NCI-H1417 (cell line): Measurements from ENCODE around the gene OSER1.
"Not testable (repeated sequence)": the region's sequence is repeated elsewhere in the genome, so short reads cannot be mapped to it uniquely, and the experiment has no call there.

Experiments used
- DNase-seq, 3 experiments: peaks; one replicate each; lab custom pipeline; 2025; lab: John Stamatoyannopoulos, UW

OSER1 gene

DNA sequence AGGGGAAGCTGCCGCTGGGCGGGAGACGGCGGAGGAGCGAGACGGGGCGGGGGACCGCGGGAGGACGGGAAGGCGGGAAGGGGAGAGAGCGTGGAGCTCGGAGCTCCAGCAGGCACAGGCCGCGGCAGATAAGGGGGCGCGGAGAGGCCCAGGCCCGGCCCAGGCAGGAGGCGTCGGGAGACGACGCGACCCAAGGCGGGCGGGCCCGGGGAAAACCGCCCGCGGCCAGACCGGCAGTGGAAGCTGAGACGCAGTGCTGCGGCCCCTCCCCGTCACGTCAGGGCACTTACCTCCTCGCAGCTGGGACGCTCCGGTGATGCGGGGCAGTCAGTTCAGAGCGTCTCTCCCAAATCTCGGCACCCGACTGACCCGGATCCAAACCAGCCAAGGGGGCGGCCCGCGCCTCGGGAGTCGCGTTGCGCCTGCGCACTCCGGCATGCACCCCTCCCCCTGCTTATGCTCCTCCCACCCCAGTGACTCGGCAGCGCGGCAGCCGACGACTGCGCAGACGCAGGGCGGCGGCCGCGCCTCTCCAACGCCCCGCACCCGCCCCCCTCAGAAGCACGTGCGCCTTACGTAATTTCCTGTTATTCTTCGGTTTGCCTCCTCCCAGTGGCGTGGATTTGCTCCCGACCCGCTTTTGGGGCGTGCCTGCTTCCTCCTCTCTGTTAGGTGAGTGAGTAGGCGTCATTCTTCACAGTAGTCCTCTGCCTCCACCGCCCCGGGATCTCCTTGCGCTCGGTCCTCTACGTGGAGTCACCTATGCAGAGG, at the start of gene OSER1:
Gene OSER1, minus strand, starts transcription at position 366 of the 771 bp plus-strand sequence. CDS start 3,814 bp downstream, outside the sequence.
- peak; percentile 96 to 99 (median 97) for DNase-seq

DNA sequence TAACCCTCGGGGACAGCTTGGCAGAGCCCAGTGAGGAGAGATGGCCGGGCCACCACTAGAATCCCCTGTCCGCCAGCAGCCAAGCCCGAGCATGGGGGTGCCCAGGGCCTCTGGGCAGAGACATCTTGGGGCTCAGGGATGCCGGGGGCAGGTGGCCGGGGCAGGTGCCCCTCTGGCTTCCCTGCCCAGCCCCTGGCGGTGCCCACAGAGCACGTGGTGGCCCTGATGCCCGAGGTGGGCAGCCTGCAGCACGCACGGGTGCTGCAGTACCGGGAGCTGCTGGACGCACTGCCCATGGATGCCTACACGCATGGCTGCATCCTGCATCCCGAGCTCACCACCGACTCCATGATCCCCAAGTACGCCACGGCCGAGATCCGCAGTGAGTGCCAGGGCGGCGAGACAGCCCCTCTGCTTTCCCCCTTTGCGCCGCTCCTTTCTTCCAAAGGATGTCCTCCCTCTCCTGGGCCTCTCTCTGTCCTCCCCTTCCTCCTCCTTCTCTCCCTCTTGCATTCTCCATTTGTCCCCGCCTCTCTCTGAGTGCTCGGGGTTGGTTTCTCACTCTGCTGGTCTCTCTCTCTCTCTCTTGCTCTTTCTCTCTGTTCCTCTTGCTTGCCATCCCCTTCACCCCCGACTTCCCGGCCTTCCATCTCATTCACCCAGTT, 47.8 kb upstream of the OSER1 start:
- no peak for DNase-seq

DNA sequence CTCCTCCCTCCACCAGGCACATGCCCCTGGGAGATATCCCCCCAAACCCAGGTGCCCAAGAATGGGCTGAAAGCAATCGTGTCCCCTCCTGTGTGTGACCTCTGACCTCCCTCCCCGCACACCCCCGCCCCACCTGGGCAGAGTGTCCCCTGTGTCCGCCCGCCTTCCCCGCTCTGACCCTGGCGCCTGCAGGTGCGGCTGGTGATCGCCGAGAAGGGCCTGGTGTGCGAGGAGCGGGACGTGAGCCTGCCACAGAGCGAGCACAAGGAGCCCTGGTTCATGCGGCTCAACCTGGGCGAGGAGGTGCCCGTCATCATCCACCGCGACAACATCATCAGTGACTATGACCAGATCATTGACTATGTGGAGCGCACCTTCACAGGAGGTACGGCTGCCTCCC, 46.4 kb upstream of the OSER1 start:
- DNase-seq: no peak

DNA sequence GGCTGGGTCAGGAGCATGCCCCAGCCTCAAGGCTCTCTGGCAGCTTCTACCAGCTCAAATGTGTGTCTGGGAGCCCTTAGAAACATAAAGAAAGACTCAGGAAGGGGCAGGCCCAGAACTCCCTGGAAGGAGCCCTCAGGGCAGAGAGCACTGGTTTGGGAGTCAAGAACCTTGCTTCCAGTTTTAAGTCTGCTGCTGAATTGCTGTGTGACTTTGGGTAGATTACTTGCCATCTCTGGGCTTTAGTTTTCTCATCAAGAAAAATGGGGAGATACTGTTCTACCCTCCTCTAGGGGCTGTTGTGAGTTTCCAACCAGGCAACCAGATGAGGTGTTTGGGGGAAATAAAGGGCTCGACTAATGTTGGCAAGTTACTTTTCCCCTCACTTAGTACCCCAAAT, 45.4 kb upstream of the OSER1 start:
- DNase-seq: no peak

DNA sequence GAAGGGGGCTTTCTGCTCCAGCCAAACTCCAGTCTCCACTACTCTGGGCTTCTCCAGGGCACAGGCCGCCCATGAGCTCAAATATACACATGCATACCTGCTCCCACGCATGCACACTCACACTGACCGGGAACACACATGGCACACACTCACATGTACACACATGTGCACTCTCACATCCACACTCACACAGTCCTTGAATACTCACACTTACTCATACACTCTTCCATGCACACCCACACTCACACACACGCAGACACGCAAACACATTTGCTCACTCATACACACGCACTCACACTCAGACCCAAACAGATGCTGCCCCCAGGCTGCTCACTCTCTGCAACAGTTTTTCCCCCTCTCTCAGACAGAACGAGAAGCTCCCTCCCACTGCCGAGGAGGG, 43.5 kb upstream of the OSER1 start:
- no peak for DNase-seq

DNA sequence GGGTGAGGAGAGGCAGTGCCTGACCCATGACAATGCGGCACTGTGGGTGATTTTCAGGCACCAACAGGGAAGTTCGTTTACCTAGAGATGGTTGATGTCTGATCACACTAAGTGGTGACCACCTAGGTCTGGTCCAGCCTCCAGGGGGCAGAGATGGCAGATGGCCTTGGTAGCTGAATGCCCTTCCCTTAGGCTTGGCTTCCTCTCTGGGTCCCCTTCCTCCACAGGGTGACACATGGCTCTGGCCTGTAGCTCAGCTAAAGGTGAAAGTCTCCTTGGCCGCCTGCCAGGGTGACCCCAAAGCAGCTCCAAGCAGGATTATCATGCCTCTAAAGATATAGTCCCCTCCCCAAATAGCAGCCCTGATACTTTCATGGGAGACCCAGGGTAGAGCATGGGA, 43.0 kb upstream of the OSER1 start:
- DNase-seq: peak in 1 of 3 experiments; percentile 9

DNA sequence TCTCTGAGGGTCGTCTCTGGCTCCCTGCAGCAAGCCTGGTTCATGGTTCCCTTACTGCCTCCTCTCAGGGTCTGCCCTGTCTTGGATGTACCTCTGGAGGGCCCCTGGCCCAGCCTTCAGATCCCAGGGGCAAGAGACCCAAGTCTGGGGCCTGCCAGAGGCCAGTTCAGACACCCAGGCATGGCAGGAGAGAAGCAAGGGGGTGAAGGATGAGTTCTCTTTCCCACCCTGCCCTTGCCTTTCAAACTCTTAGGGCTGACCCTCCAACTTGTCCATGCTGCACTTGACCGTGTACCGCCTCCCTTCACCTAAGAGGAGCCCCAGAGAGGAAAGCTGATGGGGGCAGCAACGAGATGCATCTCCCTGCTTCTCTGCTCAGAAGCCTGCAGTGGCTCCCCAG, 40.7 kb upstream of the OSER1 start:
- DNase-seq: no peak

DNA sequence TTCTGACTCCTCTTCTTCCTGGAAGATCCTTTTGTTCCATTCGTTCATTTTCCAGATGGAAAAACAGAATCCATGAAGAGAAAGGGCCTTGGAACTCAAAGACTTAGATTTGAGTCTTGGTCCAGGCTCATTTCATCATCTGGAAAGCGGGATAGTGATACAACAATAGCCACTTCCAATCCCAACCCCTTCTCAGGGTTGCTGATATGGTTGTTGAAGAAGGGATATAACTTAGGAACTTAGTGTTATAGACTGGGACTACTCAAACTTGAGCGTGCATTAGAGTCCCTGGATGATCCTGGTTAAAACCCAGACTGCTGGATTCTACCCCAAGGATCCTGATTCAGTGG, 37.8 kb upstream of the OSER1 start:
- no peak for DNase-seq

DNA sequence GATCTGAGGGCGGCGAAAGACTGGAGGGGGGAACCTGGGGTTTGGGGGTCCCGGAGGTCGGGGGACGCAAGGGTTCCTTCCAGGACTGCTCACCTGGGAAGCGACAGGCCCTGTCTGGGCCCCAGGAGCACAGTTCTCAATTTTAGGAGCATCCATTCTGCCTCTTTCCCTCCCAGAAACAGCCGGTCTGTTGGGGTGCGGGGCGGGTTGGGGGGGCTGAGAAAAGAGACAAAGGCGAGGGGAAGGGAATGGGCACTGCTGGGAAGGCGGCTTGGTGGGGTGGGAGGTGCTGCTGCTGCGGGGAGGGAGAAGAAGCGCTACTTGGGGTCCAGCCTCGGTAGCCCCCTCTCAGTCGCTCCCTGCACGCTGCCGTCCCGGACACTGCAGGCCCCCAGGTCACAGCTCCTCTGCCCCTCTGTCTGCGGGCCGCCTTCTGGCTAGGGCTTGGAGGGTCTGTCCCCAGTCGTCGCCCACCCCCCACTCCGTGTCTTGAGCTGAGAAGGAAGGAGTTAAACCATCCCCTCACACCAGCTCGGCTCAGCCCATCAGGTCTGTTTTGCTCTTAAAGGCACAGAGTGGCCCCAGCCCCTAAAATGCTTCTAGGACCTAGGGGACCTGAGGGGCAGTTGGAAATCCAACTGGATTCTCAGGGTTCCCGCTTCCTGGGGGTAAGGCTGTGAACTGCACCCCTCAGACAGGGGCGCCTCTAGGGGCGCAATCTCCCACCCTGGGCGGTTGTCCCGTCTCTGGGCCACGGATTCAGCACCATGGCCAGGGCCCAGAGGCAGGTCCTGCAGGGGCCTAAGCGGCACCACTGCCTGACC, 37.2 kb upstream of the OSER1 start:
- DNase-seq: no peak

DNA sequence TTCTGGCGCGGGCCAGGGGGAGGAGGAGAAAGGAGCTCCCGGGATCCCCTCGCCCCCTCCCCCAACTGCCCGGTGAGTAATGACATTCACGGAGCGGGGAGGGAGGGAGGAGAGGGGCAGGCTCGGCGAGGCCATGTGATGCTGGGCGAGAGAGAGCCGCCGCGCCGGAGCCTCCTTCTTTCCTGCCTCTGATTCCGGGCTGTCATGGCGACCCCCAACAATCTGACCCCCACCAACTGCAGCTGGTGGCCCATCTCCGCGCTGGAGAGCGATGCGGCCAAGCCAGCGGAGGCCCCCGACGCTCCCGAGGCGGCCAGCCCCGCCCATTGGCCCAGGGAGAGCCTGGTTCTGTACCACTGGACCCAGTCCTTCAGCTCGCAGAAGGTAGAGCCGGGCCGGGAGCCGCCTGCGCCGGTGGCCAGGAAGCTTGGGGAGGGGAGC, 36.6 kb upstream of the OSER1 start, which contains the start of gene GDAP1L1:
Gene GDAP1L1, plus strand, starts transcription at position 178 of the 441 bp plus-strand sequence. Its CDS starts 27 bp downstream, at position 205.
- peak in 2 of 3 experiments; percentile 53 to 70 for DNase-seq

DNA sequence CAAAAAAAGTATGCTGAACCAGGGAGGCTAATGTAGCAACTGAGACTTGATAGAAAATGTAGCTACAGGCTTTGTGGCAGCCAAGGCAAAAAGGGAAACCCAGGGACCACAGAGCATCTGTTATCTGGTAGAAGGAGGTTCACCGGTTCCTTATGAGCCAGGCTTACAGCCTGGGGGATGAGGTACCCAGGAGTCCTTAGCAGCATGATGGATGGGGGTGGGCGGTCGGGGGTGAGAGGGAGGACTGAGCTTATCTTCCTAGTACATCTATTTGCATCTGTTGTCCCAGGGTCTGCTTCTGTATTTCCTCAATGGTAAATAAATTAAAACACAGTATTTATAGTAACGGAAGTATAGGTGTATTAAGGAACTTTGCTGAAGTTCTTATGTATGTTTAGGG, 35.4 kb upstream of the OSER1 start:
- no peak for DNase-seq

DNA sequence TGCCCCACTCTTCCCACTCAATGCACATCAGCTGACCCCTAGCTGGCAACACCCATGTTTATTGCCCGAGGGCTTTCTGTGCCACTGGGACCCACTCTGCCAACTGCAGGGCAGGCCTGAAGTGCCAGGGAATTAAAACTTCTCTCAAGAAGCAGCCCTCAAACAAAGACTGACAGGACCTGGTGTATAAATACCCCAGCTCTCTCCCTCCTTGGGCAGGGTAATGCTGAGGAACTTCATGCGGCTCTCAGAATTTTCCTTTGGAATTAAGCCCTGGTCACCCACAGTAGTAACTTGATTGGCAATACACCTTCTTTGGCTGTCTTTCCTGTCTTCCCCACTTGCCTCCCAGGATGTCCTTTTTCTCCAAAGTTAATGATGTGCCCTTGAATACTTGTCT, 31.2 kb upstream of the OSER1 start:
- DNase-seq: no peak

DNA sequence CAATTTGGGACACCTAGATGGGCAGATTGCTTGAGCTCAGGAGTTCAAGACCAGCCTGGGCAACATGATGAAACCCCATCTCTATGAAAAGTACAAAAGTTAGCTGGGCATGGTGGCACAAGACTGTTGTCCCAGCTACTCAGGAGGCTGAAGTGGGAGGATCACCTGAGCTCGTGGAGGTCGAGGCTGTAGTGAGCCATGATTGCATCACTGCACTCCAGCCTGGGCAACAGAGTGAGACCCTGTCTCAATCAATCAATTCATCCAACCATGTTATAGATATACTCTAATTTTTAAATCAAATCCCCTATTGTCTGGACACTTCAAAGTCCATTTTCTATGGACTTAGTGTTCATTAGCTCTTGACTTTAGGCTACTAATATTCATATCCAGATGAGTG, 26.3 kb upstream of the OSER1 start:
- not testable (repeated sequence) for DNase-seq

DNA sequence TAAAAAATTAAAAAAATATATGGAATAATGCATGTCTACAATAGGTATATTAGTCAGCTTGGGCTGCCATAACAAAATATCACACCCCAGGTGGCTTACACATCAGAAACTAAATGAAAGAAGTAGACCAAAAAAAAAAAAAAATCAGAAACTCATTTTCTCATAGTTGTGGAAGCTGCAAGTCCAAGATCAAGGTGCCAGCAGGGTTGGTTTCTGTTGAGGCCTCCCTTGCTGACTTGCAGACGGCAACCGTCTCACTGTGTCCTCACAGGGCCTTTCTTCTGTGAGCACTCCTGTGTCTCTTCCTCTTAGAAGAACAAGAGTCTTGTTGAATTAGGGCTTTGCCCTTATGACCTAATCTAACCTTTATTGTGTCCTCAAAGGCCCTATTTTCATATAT, 25.1 kb upstream of the OSER1 start:
- no peak for DNase-seq

DNA sequence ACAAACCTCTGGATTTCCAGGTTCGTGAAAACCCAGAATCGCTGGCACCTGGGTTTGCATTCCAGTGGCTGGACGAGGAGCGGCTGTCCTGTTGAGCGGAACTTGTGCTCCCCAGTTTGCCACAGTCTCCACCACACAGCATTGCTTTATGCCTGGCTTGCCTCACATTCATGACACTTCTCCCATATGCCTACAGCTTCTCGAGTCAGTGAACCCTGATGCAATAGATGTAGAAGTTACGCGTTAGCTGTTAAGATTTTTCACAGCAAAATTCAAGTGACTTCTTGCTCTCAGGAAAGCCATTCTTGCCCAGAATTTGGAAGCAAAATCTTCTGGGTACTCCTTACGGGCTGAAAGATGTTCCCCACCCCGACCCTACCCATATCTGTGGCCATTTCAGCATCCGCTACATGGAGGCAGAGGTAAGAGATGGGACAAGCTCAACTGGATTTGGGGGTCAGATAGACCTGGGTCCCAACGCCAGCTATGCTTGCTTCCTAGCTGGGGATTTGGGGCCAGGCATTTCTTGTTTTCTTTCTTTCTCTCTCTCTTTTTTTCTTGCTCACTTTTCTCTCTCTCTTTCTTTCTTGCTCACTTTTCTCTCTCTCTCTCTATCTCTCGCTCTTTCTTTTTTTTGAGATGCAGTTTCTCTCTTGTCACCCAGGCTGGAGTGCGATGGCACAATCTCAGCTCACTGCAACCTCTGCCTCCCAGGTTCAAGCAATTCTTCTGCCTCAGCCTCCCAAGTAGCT, 24.2 kb upstream of the OSER1 start:
- DNase-seq: no peak

DNA sequence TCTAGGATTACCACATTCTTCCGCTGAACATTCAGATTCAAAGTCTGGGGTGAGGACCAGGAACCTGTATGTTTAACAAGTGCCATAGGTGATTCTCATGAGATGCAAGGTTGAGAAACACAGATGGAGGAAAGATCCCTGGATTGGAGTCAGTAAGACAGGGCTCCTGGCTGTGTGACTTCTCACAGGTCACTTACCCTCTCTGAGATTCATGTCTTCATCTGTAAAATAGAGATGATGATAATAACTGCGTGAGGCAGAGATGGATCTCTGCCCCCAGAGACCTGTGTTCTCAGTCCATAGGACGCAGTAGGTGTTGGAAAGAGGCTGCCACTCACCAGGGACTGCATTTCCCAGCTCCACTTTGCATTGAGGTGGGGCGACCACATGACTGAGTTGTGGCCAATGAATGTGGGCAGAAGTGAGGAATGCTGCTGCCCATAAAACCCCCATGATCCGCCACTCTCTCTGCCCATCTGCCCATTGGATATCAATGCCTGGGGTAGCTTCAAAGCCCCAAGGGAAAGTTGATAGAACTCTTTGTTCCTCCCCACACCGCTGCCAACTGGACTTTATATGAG, 23.0 kb upstream of the OSER1 start:
- no peak for DNase-seq

DNA sequence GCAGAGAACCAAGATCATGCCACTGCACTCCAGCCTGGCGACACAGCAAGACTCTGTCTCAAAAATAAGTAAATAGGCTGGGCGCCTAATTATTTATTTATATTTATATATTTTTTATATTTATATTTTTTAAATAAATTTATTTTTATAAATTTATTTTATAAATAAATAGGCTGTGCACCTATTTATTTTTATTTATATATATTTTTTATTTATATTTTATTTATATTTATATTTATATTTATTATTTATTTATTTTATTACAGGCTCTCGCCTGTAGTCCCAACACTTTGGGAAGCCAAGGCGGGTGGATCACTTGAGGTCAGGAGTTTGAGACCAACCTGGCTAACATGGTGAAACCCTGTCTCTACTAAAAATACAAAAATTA, 21.9 kb upstream of the OSER1 start:
- DNase-seq: not testable (repeated sequence)

DNA sequence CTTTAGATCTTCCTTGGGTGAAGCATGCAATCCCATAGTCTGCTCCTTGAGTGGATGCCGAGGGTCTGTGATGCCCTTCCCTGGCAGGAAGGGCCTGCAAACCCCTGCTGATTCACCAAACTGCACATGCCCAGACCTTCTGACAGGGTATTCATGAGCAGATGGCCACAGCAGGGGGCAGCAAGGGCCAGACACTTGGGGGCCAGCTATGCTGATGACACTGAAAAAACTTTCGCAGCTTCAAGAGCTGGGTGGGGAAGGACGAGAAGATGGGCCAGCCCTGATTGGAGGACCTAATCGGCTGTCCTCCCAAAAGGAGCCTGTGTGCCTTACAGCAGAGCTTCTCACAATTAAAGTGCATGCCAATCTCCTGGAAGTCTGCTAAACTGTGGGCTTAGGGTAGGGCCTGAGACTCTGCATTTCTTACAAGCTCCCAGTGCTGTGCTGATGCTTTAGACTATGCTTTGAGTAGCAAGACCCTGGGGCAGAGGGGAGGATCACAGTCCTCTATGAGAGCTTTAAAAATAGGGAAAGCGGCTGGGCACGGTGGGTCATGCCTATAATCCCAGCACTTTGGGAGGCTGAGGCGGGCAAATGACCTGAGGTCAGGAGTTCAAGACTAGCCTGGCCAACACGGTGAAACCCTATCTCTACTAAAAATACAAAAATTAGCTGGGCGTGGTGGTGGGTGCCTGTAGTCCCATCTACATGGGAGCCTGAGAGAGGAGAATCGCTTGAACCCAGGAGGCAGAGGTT, 21.3 kb upstream of the OSER1 start:
- peak in 1 of 3 experiments; percentile 27 for DNase-seq

DNA sequence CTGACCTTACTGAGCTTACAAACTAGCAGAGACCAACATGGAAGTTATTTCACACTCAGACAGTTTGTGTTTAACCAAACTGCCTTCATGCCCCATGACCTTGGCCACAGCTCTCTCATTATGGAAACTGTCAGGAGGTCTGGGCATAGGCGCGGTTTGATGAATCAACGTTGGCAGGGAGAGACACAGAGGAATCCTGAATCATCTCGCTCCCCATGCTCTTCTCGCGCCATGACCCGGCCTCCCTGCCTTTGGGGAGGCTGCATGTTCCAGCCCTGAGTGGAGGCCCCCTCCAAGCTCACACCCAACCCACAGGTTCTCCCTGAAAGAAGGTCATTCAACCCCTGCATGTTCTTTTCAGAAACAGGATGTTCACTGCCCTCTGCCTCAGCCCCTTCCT, 20.6 kb upstream of the OSER1 start:
- DNase-seq: no peak

DNA sequence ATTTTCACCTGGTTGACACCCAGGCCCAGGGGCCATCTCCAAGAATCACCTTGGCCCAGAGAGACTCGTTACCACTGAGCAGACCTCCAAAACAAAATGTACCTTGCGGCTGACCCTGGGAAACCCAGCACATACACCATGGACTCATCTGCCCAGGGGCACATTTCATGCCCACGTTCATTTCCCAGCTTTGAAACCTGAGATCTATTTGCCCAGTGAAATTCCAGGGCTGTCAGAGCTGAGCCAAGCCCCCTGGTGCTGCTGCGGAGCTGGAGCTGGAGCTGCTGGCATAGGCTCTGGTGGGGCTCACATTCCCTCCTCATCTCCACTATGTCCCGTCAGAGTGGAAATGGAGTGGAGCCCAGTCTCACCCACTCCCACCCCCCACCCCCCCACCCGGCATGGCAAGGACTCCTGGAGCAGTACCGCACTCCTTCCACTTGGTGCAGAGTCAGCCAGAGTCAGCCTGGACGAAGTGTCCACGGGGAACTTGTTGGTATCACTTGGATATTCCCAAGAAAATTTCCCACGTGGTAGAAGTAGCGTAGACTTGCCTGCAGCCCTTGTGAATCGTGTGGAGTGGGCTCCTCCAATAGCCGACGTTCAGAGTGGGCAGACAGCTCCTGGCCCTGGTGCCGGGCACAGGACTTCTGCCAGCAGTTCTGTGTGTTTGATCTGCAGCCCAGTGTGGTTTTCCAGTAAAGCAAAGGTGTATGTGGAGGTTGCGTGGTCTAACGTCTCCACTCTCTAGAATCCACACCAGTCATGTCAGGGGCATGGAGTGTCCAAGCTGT, 18.1 kb upstream of the OSER1 start:
- no peak for DNase-seq
